Measurements from ENCODE around the gene BAZ1B.
"Not testable (repeated sequence)": the region's sequence is repeated elsewhere in the genome, so short reads cannot be mapped to it uniquely, and the experiment has no call there.

BAZ1B gene

DNA sequence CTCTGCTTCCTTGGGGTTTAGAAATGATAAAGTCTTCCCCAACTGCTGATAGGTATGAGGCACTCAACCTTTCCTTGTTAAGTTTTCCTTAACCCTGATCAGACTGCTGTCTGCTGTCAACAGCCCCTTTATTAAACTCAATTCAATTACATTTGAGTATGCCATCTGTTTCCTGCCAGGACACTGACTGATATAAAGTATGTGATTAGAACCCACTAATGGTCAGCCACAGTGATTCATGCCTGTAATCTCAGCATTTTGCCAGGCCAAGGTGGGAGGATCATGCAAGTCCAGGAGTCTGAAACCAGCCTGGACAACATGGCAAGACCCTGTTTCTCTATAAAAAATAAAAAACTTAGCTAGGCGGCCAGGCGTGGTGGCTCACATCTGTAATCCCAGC is 18.1 kb downstream of the BAZ1B start:
- no peak for DNase-seq

DNA sequence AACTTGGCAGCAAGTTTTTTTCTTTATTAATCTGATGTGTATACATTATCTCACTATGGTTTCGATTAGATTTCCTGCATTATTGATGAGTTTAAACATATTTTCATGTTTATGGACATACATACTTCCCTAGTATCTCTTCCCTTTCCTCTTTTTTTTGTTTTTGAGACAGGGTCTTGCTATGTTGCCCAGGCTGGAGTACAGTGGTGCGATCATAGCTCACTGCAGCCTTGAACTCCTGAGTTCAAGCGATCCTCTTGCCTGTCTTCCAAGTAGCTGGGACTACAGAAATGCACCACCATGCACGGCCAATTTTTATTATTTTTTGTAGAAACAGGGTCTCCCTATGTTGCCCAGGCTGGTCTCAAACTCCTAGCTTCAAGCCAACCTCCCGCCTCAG is 18.9 kb downstream of the BAZ1B start:
- DNase-seq = no peak

DNA sequence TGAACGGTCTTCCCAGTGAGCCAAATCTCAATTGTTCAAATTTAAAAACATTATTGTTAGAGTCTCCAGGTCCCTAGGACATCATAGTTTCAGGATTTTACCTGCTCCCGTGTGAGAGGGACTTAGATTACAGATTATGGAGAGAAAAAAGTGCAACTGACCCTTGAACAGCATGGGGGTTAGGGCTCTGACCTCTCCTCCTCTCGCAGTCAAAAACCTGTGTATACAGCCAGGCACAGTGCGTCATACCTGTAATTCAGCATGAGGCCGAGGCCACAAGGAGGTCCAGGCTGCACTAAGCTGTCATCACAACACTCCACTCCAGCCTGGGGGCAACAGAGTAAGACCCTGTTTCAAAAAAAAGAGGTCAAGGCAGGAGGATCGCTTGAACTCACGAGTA is 25.5 kb downstream of the BAZ1B start:
- no peak for DNase-seq

GRCh38 chr7:73495507-73495906 is 26.6 kb downstream of the BAZ1B start:
- not testable (repeated sequence) for DNase-seq

- no peak for DNase-seq
Measured at GRCh38 chr7:73489976-73490375, 32.1 kb downstream of the BAZ1B start.

DNA sequence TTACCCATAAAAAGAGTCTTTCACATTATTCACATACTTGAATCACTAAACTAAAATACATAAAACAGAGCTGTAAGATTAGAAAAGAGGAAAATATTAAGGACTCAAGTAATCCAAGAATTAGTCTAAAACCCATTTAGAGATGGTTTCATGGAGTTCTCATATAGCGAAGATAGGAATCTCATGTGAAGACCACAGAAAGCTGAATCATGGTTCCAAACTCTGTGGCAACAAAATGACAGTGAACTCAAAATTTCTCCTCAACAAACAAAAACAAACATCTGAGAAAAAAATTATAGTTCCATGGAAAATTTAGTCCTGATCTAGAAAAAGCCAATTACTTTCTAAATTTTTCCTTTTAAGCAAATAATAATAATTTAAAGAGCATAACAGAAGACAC is 34.6 kb downstream of the BAZ1B start:
- no peak for DNase-seq

GRCh38 chr7:73483171-73483570 is 38.9 kb downstream of the BAZ1B start:
- DNase-seq = no peak

- no peak for DNase-seq
Measured at GRCh38 chr7:73482746-73483145, 39.3 kb downstream of the BAZ1B start.

DNA sequence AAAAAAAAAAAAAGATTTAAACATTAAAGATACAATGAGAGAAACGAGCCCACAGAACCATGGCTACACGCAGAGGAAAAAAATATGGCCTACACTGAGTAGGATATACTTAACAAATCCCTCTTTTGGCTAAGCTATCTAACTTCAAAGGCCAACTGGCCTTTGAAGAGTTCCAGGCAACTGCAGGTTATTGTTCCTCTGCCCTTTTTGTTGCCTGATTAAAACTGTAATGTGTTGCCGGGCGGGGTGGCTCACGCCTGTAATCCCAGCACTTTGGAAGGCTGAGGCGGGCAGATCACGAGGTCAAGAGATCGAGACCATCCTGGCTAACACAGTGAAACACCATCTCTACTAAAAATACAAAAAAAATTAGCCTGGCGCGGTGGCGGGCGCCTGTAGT is 40.6 kb downstream of the BAZ1B start:
- not testable (repeated sequence) for DNase-seq

GRCh38 chr7:73478549-73478948 is 43.5 kb downstream of the BAZ1B start:
- DNase-seq = no peak

DNA sequence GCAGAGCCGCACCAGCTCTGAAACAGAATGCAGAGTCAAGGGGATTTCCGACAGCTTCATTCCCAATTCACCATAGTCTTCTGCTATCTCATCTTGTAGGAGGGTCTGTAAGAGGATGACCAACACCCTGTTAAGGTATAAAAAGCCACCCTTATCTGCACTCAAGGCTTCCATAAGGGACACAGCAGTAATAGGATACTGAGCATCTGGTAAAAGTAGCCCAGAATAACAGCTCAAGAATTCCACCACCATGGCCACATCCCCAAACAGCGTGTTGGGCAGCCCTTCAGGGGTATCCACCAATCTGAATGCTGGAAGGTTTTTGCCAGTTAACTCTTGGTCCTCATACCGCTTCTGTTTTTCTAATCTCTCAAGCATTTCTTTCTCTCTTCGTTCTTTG is 44.7 kb downstream of the BAZ1B start:
- DNase-seq = no peak

DNA sequence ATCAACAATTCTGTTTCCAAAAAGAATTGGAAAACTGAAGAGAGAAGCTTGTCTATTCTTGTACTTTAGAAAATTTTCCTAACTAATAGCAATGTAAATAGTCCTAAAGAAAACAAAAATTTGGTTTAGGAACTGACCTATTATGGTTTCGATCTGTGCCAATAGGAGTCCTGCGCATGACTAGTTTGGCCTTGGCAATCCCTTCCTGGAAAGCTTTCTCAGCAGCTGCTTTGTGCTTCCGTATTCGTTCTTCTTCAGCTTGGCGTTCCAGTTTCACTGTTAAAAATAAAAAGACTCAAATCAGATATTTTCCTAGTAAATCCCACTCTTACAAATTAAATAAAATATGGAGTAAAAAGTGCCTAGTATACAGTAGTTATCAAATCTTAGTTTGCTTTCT is 51.9 kb downstream of the BAZ1B start:
- no peak for DNase-seq

GRCh38 chr7:73467046-73467445 is 55.0 kb downstream of the BAZ1B start:
- DNase-seq = not testable (repeated sequence)

DNA sequence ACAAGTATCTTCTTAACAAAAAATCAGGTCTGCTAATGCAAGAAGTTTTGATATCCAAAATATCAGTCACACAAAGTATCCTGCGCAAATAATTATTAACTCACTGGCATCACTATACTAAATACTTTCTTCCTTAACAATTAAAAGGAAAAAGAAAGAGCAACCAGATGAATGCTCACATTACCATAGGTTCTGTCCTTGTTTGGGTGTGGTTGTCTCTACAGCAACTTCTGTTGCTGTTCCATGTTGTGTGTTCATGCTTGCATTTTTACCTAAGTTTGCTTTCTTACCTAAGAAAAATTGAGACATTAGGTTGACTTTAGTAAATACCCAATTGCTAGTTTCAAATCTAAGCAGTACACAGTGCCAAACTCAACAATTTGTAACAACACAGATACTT is 56.0 kb downstream of the BAZ1B start:
- no peak for DNase-seq

DNA sequence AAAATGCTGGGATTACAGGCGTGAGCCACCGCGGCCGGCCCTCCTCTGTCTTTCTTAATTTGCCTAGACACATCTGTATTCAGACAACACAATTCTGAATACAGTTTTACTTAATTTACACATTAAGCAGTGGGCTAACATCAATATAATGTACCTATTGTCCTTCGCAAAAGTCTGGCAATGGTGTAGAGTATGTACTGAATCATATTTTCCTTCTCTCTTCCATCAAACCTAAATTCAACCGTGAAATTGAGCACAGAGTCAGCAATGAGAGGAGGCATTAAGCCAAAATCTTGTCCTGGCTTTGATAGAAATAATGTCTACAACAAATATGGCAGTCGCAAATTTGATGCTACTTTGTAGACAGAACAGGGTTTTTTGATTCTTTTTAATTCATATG is 58.1 kb downstream of the BAZ1B start:
- no peak for DNase-seq

DNA sequence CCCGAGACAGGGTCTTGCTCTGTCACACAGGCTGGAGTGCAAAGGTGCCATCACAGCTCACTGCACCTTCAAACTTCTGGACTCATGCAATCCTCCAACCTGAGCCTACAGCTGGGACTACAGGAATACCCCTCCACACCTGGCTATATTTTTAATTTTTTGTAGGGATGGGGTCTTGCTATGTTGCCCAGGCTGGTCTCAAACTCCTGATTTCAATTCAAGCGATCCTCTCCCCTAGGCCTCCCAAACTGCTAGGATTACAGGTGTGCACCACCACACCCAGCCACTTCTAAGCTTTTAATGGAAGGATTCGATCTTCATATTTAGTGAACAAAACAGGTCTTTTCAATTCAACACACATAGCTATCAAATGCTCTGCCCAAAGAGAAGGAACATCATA is 58.8 kb downstream of the BAZ1B start:
- DNase-seq = no peak

DNA sequence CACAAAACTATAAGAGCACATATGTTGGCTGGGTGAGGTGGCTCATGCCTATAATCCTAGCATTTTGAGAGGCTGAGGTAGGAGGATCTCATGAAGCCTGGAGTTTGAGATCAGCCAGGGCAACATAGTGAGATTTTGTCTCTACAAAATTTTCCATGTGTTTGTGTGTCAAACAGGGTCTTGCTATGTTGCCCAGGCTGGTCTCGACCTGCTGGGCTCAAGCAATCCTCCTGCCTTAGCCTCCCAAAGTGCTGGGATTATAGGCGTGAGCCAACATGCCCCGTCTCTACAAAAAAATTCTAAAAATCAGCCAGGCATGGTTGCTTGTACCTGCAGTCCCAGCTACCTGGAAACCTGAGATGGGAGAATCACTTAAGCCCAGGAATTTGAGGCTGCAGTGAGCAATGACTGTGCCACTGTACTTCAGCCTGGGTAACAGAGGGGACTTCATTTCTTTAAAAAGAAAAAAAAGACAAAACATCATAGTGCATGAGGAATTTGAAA is 60.3 kb downstream of the BAZ1B start:
- no peak for DNase-seq

GRCh38 chr7:73454424-73454823 is 67.7 kb downstream of the BAZ1B start:
- DNase-seq = no peak

DNA sequence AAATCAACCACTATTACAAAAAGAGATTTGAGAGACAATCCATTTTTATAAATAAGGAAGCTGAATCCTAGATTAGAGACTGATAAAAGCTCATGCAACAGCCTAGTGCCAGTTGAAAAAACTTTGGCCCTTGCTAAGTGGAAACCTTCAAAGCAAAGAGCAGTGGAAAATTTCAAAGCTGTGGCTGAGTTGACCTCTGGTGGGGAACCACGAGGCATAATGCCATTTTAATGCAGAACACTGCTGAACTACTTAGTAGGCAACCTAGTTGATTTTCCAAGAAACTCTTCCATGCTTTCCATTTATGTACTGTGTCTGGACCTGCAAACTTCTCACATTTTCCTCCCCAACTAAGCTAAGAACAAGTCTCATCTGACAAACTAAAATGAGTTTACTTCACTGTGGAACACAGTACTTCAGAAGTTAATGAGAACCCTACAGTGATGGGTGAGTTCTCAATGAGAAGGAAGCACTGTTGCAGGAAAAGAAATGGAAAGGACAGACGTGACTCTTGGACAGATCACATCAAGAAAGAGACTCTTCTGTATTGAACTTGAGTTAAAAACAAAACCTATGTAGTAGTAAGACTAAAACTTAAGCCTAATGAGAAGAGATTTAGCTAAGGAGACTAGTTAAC is 69.0 kb downstream of the BAZ1B start:
- DNase-seq = no peak

DNA sequence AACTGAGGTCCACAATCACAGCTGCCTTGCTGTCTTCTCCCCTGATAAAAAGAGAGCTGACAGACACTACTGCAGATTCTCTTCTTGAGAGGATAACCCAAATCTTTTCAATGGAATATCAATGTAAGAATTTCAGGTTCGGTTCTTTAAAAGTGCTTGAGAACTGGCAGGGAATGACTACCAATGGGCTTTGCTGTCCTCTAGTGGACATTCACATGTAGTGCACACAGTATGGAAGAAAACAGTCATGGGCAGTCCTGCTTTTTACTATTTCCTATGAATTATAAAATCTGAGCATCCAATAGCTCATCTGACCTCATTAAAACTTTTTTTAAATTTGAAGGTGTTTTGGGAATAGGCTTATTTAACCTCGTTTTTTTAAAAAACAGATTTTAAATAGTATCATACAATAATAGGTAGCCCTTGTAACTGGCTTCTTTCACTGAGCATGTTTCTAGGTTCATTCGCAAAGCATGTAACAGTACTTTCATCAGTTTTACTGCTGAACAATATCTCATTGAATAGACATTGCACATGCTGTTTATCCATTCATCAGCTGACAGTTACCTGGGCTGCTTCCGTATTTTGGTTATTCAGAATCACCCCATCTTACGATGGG is 70.2 kb downstream of the BAZ1B start:
- DNase-seq = peak; percentile 29 to 68

GRCh38 chr7:73449422-73449821 is 72.7 kb downstream of the BAZ1B start:
- no peak for DNase-seq

DNA sequence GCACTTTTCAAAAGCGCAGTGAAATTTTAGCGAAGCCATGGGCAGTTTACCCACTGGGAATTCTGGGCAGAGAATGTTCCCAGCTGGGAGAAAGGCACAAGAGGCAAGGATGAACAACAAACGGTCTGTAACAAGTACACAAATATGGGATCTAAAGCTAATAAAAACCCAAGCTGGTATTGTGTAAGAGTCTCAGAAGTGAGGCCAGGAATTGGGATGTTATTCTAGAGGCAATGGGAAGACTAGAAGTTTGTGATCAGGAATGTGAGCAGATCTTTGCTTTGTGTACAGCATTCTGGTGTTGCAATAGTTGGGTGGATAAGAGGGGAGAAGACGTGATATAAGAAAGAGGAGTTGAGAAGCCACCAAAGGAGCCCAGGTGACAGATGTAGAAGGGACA is 73.5 kb downstream of the BAZ1B start:
- no peak for DNase-seq

GRCh38 chr7:73447121-73447733 is 74.9 kb downstream of the BAZ1B start:
- DNase-seq = no peak

DNA sequence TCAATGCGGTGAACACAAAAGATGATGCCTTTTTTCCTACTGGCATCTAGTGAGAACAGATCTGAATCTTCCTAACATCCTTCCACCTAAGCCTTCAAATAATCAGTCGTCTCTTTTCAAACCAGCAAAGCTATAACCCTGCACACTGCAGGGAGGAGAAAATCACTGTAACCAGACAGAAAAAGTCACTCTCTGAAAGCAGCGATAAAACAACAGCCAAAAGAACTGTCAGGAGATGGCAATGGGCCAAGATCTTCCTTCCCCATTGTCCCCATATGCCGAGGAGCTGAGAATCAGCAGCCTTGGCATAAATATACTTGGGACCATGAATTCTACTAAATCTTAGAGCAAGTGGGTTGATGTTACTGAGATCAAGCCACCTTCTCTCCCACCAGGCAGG is 75.4 kb downstream of the BAZ1B start:
- no peak for DNase-seq

Measured in inflammatory macrophage treated with lipopolysaccharide for 1 hour (primary cell).